WTC11 (cell line): Measurements from ENCODE around the gene GLYR1. TPM values are rescaled to one million over a fixed set of nuclear protein-coding genes. Genes with fewer than 3 reads are reported as not detected.

ENCODE experiments used
- ATAC-seq: fragments of 200-7000 bp; cut with Tn5 transposase; 2 replicates; pipeline ENCODE4 v1.10.0; 2021; ENCODE audit warnings: mild to moderate bottlenecking, moderate library complexity
- CTCF ChIA-PET: fragments of 300-600 bp; sonication (Branson Sonifier 250); formaldehyde crosslinking; loops from one replicate; lab custom pipeline; 2021; ENCODE audit warnings: antibody characterized with exemption; lab: Charles Lee
- POLR2A ChIA-PET: fragments of 350-600 bp; sonication (Branson Sonifier 250); formaldehyde crosslinking; loops from one replicate; lab custom pipeline; 2021; ENCODE audit warnings: antibody characterized with exemption; lab: Charles Lee
- DNase-seq: peaks from one replicate; pipeline ENCODE4 v3.0.0; 2021; ENCODE audit warnings: low spot score
- H3K27ac Mint-ChIP-seq: 2 replicates; pipeline ENCODE4 v1.8.0; 2021; ENCODE audit warnings: mixed read lengths
- H3K27me3 Mint-ChIP-seq: 2 replicates; pipeline ENCODE4 v1.8.0; 2021; ENCODE audit warnings: low read depth, mild to moderate bottlenecking, moderate library complexity, mixed read lengths
- H3K36me3 Mint-ChIP-seq: 2 replicates; pipeline ENCODE4 v1.8.0; 2021; ENCODE audit warnings: mixed read lengths
- H3K4me1 Mint-ChIP-seq: 2 replicates; pipeline ENCODE4 v1.8.0; 2022; ENCODE audit warnings: mixed read lengths
- H3K4me3 Mint-ChIP-seq: 2 replicates; pipeline ENCODE4 v1.8.0; 2021; ENCODE audit warnings: mild to moderate bottlenecking, moderate library complexity, mixed read lengths
- H3K9me3 Mint-ChIP-seq: 2 replicates; pipeline ENCODE4 v1.8.0; 2021; ENCODE audit warnings: mixed read lengths
- AR ChIP-seq: fragments of 250-450 bp; sonication (Bioruptor Pico); IDR thresholded peaks from 2 replicates; pipeline ENCODE4 v1.9.0; 2021; ENCODE audit warnings: mild to moderate bottlenecking
- ESRRA ChIP-seq: sonication (generic); formaldehyde crosslinking; IDR thresholded peaks from 2 replicates; pipeline ENCODE4 v1.8.1; 2022; ENCODE audit warnings: mild to moderate bottlenecking, missing genetic modification reagents, borderline replicate concordance
- JAZF1 ChIP-seq: fragments of 250-450 bp; sonication (Bioruptor Pico); IDR thresholded peaks from 2 replicates; pipeline ENCODE4 v1.9.0; 2021; ENCODE audit warnings: moderate library complexity, mild to moderate bottlenecking, inconsistent platforms
- JUN ChIP-seq: sonication (generic); formaldehyde crosslinking; IDR thresholded peaks from 2 replicates; pipeline ENCODE4 v1.8.0; 2023; ENCODE audit warnings: mild to moderate bottlenecking, missing genetic modification reagents
- NFATC4 ChIP-seq: fragments of 250-450 bp; sonication (Bioruptor Pico); IDR thresholded peaks from 2 replicates; pipeline ENCODE4 v1.9.0; 2021; ENCODE audit warnings: mild to moderate bottlenecking
- NR1H2 ChIP-seq: sonication (generic); formaldehyde crosslinking; IDR thresholded peaks from 2 replicates; pipeline ENCODE4 v1.9.0; 2021; ENCODE audit warnings: mild to moderate bottlenecking, moderate library complexity, missing genetic modification reagents
- NR3C1 ChIP-seq: sonication (generic); formaldehyde crosslinking; conservative IDR thresholded peaks from 2 replicates; pipeline ENCODE4 v1.8.1; 2023; ENCODE audit warnings: low read depth, mild to moderate bottlenecking, missing genetic modification reagents
- TCF7 ChIP-seq: sonication (generic); formaldehyde crosslinking; IDR thresholded peaks from 2 replicates; pipeline ENCODE4 v1.8.0; 2022; ENCODE audit warnings: mild to moderate bottlenecking, low read depth, missing genetic modification reagents, moderate library complexity
- TEAD1 ChIP-seq: sonication (generic); formaldehyde crosslinking; IDR thresholded peaks from 2 replicates; pipeline ENCODE4 v1.8.0; 2022; ENCODE audit warnings: mild to moderate bottlenecking, missing genetic modification reagents
- TEAD4 ChIP-seq: sonication (generic); formaldehyde crosslinking; IDR thresholded peaks from 2 replicates; pipeline ENCODE4 v1.8.0; 2022; ENCODE audit warnings: mild to moderate bottlenecking, missing genetic modification reagents
- USF2 ChIP-seq: sonication (generic); formaldehyde crosslinking; IDR thresholded peaks from 2 replicates; pipeline ENCODE4 v1.8.1; 2023; ENCODE audit warnings: mild to moderate bottlenecking, missing genetic modification reagents, moderate library complexity
- ZNF232 ChIP-seq: sonication (generic); formaldehyde crosslinking; IDR thresholded peaks from 2 replicates; pipeline ENCODE4 v1.8.0; 2022; ENCODE audit warnings: mild to moderate bottlenecking, missing genetic modification reagents
- ZNF263 ChIP-seq: sonication (generic); formaldehyde crosslinking; IDR thresholded peaks from 2 replicates; pipeline ENCODE4 v1.8.1; 2022; ENCODE audit warnings: low read depth, mild to moderate bottlenecking, moderate library complexity, missing genetic modification reagents
- ZNF512 ChIP-seq: sonication (generic); formaldehyde crosslinking; IDR thresholded peaks from 2 replicates; pipeline ENCODE4 v1.8.1; 2022; ENCODE audit warnings: missing genetic modification reagents, borderline replicate concordance
- total RNA-seq: library from RNA; stranded (reverse); gene quantifications from 3 replicates; pipeline ENCODE4 v1.2.3, GENCODE V29; 2021
- TF ChIP-seq, protein P1 (sequence below): sonication (generic); formaldehyde crosslinking; IDR thresholded peaks from 2 replicates; pipeline ENCODE4 v1.8.0; 2022; ENCODE audit warnings: mild to moderate bottlenecking, missing genetic modification reagents
- TF ChIP-seq, protein P2 (sequence below): sonication (generic); formaldehyde crosslinking; IDR thresholded peaks from 2 replicates; pipeline ENCODE4 v1.8.1; 2023; ENCODE audit warnings: mild to moderate bottlenecking, missing genetic modification reagents
- TF ChIP-seq, protein P3 (sequence below): sonication (generic); formaldehyde crosslinking; IDR thresholded peaks from 2 replicates; pipeline ENCODE4 v1.8.1; 2022; ENCODE audit warnings: mild to moderate bottlenecking, missing genetic modification reagents, moderate library complexity, borderline replicate concordance
- TF ChIP-seq, protein P4 (sequence below): fragments of 250-450 bp; sonication (Bioruptor Pico); IDR thresholded peaks from 2 replicates; pipeline ENCODE4 v1.9.0; 2021; ENCODE audit warnings: moderate library complexity, mild to moderate bottlenecking, inconsistent platforms, borderline replicate concordance

GLYR1 gene
- total RNA-seq, 1 experiment from 2014 or later, result 103 TPM

GRCh38 chr16:4783251-4783950 lies 63.7 kb downstream of the GLYR1 start (continued):
- TF ChIP-seq ZNF263 (CRISPR knock-in tag), result no peak
- no peak for TF ChIP-seq ZNF232 (CRISPR knock-in tag)

DNA sequence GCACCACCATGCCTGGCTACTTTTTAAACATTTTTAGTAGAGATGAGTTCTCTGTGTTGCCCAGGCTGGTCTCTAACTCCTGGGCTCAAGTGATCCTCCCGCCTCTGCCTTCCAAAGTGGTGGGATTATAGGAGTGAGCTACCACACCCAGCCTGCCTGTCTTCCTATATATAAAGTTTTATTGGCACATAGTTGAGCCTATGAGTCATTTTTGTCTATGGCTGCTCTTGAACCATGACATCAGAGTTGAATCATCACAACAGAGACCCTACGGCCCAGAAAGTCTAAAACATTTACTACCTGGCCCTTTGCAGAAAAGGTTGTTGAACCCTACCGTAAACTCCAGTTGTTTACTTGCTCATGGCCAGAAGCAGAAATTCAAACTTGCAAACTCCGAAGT lies 66.9 kb downstream of the GLYR1 start:
- POLR2A ChIA-PET, result no interaction called here
- no peak for DNase-seq
- Mint-ChIP-seq H3K9me3 (no peaks in the 10 kb centered on the region), H3K27ac (no peak overlapping the region)
- TF ChIP-seq JAZF1 (CRISPR knock-in tag), result no peak
- TF ChIP-seq, all 79 proteins: peak for 0
- Mint-ChIP-seq H3K4me3 (no peak overlapping the region), H3K36me3 (no peaks in the 10 kb centered on the region), H3K27me3 (no peaks in the 10 kb centered on the region; the same call in 1 of the 2 replicates), H3K4me1 (peaks cover 4% of the 10 kb centered on the region; the same call in 1 of the 2 replicates)
- no peak for ATAC-seq
- CTCF ChIA-PET, result interaction anchor here (1.6 kb wide), 1 partner anchor 262 kb away, joined by 3 read pairs; no protein-coding TSS in a partner anchor

DNA sequence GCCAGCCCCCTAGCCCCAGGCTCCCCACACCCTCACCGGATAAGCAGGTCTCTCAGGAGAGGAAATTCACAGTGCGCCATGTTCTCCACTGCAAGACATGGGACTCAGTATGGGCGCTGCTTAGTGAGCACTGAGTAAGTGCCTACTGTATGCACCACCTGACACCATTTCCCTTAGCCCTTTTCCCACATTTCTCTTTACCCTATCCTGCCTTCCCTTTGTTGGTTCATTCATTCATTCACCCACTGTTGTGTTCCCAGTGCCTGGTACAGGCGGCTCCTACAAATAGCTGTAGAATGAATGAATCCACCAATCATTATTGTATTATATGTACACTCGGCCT lies 69.1 kb downstream of the GLYR1 start:
- POLR2A ChIA-PET, result no interaction called here
- no peaks in the 10 kb centered on the region; the same call in 1 of the 2 replicates for H3K27me3 Mint-ChIP-seq
- H3K36me3 Mint-ChIP-seq, result no peaks in the 10 kb centered on the region
- H3K9me3 Mint-ChIP-seq, result no peaks in the 10 kb centered on the region
- CTCF ChIA-PET, result interaction anchor here (1.2 kb wide), 1 partner anchor 95 kb away, joined by 4 read pairs; no protein-coding TSS in a partner anchor
- TF ChIP-seq NR1H2 (no peak), NFATC4 (CRISPR knock-in tag) (no peak), AR (CRISPR knock-in tag) (no peak), JUN (CRISPR knock-in tag) (no peak)
- TF ChIP-seq, protein P1, sequence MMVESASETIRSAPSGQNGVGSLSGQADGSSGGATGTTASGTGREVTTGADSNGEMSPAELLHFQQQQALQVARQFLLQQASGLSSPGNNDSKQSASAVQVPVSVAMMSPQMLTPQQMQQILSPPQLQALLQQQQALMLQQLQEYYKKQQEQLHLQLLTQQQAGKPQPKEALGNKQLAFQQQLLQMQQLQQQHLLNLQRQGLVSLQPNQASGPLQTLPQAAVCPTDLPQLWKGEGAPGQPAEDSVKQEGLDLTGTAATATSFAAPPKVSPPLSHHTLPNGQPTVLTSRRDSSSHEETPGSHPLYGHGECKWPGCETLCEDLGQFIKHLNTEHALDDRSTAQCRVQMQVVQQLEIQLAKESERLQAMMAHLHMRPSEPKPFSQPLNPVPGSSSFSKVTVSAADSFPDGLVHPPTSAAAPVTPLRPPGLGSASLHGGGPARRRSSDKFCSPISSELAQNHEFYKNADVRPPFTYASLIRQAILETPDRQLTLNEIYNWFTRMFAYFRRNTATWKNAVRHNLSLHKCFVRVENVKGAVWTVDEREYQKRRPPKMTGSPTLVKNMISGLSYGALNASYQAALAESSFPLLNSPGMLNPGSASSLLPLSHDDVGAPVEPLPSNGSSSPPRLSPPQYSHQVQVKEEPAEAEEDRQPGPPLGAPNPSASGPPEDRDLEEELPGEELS, result no peak
- H3K4me1 Mint-ChIP-seq, result no peaks in the 10 kb centered on the region
- H3K4me3 Mint-ChIP-seq, result no peak overlapping the region
- ATAC-seq (no peak), DNase-seq (no peak)
- H3K27ac Mint-ChIP-seq, result no peak overlapping the region

- Mint-ChIP-seq H3K4me3 (no peak overlapping the region), H3K4me1 (no peaks in the 10 kb centered on the region), H3K27me3 (no peaks in the 10 kb centered on the region), H3K27ac (no peak overlapping the region), H3K9me3 (no peaks in the 10 kb centered on the region), H3K36me3 (no peaks in the 10 kb centered on the region)
- ChIA-PET CTCF (interaction anchor here (1.2 kb wide), 1 partner anchor 94 kb away, joined by 4 read pairs; no protein-coding TSS in a partner anchor), POLR2A (no interaction called here)
- ATAC-seq (no peak), DNase-seq (no peak)
- TF ChIP-seq TEAD4 (CRISPR knock-in tag), result no peak
- no peak for TF ChIP-seq ZNF232 (CRISPR knock-in tag)
- TF ChIP-seq TEAD1 (CRISPR knock-in tag), result no peak
- TF ChIP-seq TCF7 (CRISPR knock-in tag), result no peak
- TF ChIP-seq NR3C1 (CRISPR knock-in tag), result no peak
- TF ChIP-seq ESRRA, result no peak
- no peak for TF ChIP-seq ZNF512 (CRISPR knock-in tag)
- TF ChIP-seq, protein P2, sequence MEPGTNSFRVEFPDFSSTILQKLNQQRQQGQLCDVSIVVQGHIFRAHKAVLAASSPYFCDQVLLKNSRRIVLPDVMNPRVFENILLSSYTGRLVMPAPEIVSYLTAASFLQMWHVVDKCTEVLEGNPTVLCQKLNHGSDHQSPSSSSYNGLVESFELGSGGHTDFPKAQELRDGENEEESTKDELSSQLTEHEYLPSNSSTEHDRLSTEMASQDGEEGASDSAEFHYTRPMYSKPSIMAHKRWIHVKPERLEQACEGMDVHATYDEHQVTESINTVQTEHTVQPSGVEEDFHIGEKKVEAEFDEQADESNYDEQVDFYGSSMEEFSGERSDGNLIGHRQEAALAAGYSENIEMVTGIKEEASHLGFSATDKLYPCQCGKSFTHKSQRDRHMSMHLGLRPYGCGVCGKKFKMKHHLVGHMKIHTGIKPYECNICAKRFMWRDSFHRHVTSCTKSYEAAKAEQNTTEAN (CRISPR knock-in tag), result no peak
- no peak for TF ChIP-seq USF2 (CRISPR knock-in tag)
- TF ChIP-seq, protein P3, sequence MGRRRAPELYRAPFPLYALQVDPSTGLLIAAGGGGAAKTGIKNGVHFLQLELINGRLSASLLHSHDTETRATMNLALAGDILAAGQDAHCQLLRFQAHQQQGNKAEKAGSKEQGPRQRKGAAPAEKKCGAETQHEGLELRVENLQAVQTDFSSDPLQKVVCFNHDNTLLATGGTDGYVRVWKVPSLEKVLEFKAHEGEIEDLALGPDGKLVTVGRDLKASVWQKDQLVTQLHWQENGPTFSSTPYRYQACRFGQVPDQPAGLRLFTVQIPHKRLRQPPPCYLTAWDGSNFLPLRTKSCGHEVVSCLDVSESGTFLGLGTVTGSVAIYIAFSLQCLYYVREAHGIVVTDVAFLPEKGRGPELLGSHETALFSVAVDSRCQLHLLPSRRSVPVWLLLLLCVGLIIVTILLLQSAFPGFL (CRISPR knock-in tag), result no peak
- TF ChIP-seq, protein P4, sequence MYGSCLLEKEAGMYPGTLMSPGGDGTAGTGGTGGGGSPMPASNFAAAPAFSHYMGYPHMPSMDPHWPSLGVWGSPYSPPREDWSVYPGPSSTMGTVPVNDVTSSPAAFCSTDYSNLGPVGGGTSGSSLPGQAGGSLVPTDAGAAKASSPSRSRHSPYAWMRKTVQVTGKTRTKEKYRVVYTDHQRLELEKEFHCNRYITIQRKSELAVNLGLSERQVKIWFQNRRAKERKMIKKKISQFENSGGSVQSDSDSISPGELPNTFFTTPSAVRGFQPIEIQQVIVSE (CRISPR knock-in tag), result no peak
Observed at GRCh38 chr16:4777339-4778049, 69.6 kb downstream of the GLYR1 start.
